ENCODE data around the gene OAS1.
"Not testable (repeated sequence)": the region's sequence is repeated elsewhere in the genome, so short reads cannot be mapped to it uniquely, and the experiment has no call there.

The OAS1 gene

GRCh38 chr12:112937741-112938719 is 31.3 kb downstream of the OAS1 start, which contains the start of gene OAS3:
OAS3 (plus strand) TSS chr12:112938474; CDS start chr12:112938531, 57 bp downstream.
- DNase-seq, result no peak

GRCh38 chr12:112938751-112939150 is 32.0 kb downstream of the OAS1 start:
- DNase-seq, result no peak

DNA sequence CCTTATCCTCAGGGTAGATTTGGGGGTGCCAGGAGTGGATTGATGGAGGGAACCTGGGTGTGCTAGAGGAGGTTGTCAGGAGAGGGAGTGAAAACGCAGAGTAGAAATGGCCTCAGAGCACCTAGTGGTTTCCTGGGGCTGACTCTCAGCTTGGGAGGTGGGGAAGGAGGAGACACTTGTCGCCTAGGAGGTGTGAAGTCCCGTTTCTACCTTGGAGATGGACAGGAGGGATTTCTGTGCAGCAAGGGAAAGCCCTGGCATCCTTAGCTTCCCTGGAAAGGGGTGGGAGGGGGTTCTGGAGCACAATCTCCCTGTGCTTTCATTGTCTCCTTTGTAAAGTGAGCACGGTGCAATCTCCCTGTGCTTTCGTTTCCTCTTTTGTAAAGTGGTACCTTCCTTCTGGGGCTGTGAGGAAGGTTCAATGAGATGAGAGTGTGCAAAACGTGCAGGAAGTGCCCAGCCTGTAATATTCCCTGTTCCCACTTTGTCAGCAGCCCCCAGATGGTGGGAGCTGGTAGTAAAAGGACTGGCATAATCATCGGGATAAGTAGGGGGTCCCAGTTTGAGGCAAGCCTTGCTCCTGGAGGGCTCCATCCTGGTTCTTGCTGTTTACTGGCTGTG is 33.1 kb downstream of the OAS1 start:
- DNase-seq, result no peak

DNA sequence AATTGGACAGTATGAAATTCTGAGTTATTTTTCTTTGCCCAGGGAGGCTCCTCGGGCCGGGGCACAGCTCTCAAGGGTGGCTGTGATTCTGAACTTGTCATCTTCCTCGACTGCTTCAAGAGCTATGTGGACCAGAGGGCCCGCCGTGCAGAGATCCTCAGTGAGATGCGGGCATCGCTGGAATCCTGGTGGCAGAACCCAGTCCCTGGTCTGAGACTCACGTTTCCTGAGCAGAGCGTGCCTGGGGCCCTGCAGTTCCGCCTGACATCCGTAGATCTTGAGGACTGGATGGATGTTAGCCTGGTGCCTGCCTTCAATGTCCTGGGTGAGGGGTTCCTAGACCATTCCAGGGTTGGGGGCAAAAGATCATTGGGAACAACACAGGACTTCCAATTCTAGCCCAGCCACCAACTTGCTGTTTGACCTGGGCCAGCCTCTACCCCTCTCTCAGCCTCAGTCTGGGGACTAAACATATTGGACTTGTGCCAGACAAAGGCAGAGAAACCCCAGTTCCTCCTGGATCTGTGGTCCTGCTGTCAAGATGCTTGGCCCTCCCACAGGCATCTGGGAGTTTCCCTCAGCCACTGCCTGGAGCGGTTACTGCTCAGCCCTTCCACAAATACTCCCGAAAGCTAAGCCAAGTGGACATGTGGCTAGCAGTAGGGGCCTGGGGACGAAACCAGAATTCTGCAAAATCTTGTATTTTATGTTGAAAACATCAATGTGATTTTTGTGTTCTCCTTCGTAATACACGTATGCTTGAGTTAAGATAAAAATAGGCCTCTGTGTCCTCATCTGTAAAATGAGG is 35.0 kb downstream of the OAS1 start:
- DNase-seq, result no peak

GRCh38 chr12:112942572-112942971 is 35.8 kb downstream of the OAS1 start:
- DNase-seq, result no peak

DNA sequence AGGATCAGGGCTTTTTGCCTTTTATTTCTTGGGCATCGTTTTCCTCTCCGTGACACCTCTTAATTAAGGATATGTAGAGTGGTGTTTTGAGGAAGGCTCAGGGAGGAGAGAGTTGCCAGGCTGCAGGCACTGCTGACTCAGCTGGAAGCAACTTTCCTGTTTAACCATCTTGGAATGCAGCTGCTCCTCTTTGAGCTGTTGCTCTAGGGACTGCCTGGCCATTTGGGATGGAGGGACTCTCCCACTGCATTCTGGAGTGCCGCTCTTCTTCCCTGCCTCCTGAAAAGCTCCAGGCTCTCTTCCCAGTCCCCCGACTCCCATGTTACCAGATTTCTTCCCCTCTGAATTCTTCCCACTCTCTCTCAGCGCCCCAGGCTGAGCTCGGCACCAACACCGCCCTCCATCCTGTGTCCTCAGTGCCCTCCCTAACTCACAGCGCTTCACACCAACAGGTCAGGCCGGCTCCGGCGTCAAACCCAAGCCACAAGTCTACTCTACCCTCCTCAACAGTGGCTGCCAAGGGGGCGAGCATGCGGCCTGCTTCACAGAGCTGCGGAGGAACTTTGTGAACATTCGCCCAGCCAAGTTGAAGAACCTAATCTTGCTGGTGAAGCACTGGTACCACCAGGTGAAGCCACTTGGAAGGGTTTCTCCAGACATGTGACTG is 37.4 kb downstream of the OAS1 start:
- DNase-seq, result no peak

GRCh38 chr12:112945515-112945914 is 38.8 kb downstream of the OAS1 start:
- no peak for DNase-seq

GRCh38 chr12:112946236-112947000 is 39.7 kb downstream of the OAS1 start:
- no peak for DNase-seq

GRCh38 chr12:112947314-112947713 is 40.6 kb downstream of the OAS1 start:
- no peak for DNase-seq

DNA sequence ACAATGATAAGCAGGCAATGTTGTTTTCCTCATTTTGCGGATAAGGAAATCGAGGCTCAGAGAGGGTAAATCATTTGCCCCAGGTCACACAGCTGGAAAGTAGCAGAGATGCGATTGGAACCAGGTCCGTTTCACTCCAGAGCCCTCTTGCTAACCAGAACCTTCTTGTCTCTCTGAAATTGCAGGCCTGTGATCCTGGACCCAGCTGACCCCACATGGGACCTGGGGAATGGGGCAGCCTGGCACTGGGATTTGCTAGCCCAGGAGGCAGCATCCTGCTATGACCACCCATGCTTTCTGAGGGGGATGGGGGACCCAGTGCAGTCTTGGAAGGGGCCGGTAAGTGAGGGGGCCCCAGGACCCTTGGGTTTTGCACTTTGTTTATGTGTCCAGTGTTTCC is 41.0 kb downstream of the OAS1 start:
- no peak for DNase-seq

- DNase-seq, result no peak
Measured at GRCh38 chr12:112948806-112949205, 42.0 kb downstream of the OAS1 start.

DNA sequence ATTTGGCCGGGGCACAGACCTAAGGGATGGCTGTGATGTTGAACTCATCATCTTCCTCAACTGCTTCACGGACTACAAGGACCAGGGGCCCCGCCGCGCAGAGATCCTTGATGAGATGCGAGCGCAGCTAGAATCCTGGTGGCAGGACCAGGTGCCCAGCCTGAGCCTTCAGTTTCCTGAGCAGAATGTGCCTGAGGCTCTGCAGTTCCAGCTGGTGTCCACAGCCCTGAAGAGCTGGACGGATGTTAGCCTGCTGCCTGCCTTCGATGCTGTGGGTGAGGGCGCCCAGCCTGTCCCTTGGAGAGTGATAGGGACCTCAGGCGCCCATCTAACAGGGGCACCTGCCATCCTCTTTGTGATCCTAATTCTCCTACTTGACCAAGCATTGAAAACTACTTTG is 43.9 kb downstream of the OAS1 start:
- no peak for DNase-seq

- not testable (repeated sequence) for DNase-seq
Measured at GRCh38 chr12:112957125-112957524, 50.4 kb downstream of the OAS1 start.

GRCh38 chr12:112961074-112961473 is 54.3 kb downstream of the OAS1 start:
- no peak for DNase-seq

- no peak for DNase-seq
Measured at GRCh38 chr12:112961536-112961935, 54.8 kb downstream of the OAS1 start.

DNA sequence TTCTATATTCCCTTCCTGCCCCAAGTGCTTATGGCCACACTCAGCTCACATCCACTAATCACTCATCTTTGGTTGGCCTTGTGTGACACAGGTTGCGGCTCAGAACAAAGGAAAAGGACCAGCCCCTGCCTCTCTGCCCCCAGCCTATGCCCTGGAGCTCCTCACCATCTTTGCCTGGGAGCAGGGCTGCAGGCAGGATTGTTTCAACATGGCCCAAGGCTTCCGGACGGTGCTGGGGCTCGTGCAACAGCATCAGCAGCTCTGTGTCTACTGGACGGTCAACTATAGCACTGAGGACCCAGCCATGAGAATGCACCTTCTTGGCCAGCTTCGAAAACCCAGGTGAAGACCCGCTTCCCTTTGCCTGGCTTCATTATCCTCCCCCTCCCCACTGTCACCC is 55.8 kb downstream of the OAS1 start:
- DNase-seq, result no peak

DNA sequence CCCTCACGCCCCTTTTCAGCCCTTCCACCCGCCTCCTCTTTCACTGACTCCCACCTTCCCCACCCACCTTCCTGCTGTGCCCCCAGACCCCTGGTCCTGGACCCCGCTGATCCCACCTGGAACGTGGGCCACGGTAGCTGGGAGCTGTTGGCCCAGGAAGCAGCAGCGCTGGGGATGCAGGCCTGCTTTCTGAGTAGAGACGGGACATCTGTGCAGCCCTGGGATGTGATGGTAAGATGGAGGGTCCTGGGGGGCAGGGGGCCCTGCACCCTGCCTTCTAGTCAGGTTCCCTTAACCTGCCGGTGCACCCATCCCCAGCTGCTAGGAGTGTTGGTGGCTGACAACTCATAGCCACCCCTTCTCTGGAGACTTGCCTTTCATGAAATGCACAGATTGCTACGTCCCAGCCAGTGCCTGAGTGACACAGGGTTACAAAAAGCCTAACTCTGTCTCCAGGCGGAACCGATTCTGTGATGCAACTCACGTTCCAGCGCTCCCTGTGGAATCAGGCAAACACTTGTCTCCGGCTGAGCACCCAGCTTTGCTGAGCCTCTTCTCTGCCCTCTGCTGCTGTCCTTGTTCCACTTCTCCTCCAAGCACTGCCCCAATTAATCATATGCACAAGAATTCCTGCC is 56.6 kb downstream of the OAS1 start:
- no peak for DNase-seq

- no peak for DNase-seq
Measured at GRCh38 chr12:112964067-112964670, 57.4 kb downstream of the OAS1 start.

DNA sequence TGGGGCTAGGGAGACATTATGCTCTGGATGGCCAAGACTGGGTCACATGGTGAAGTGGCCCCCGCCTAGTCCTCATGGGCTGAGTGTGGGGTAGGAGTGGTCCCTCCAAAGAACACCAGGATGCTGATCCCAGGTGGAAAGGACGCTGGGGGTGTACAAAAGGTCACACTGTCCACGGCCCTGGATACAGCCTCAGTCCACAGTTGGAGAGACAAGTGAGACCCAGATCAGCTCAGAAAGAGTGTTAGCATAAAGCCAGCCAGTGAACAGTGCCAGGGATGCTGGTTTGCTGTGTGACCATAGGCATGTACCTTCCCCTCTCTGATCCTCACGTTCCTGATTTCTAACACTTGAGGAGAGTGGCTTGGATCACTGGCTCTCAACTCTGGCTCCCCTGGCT is 58.2 kb downstream of the OAS1 start:
- DNase-seq, result no peak

GRCh38 chr12:112965643-112966042 is 58.9 kb downstream of the OAS1 start:
- DNase-seq, result no peak

GRCh38 chr12:112967306-112967705 is 60.5 kb downstream of the OAS1 start:
- no peak for DNase-seq

Measured in NCI-H2171 treated with DMSO at 0.1 percent for 48 hours (cell line).